Measurements from ENCODE around the gene SLC35E3.

Gene SLC35E3

GRCh38 chr12:68780731-68781130 lies 34.8 kb downstream of the SLC35E3 start:
- H3K9me3 Mint-ChIP-seq, result no peaks in the 10 kb centered on the region

GRCh38 chr12:68781728-68782127 lies 35.8 kb downstream of the SLC35E3 start:
- no peak for DNase-seq
- ATAC-seq (replicated peaks), result no peak
- peak overlapping the region; percentile 28 for H3K27ac Mint-ChIP-seq
- H3K9me3 Mint-ChIP-seq, result no peaks in the 10 kb centered on the region
- no peaks in the 10 kb centered on the region for H3K27me3 Mint-ChIP-seq
- H3K4me1 Mint-ChIP-seq, result peaks cover 0 to 2% of the 10 kb centered on the region in 2 donors
- peaks cover 4 to 7% of the 10 kb centered on the region in 2 donors for H3K36me3 Mint-ChIP-seq
- no peak overlapping the region for H3K4me3 Mint-ChIP-seq

More at GRCh38 chr12:68780731-68781130, 34.8 kb downstream of the SLC35E3 start:
- Mint-ChIP-seq H3K27ac (no peak overlapping the region), H3K36me3 (peaks cover 4 to 7% of the 10 kb centered on the region in 2 donors), H3K4me3 (no peak overlapping the region), H3K4me1 (peaks cover 0 to 2% of the 10 kb centered on the region in 2 donors), H3K27me3 (no peaks in the 10 kb centered on the region)
- no peak for DNase-seq
- ATAC-seq (replicated peaks), result no peak

- no peak overlapping the region for H3K4me3 Mint-ChIP-seq
- no peaks in the 10 kb centered on the region for H3K27me3 Mint-ChIP-seq
- H3K27ac Mint-ChIP-seq, result no peak overlapping the region
- ATAC-seq (replicated peaks), result no peak
- no peak for DNase-seq
- H3K4me1 Mint-ChIP-seq, result peaks cover 6 to 10% of the 10 kb centered on the region in 2 donors
- no peaks in the 10 kb centered on the region for H3K9me3 Mint-ChIP-seq
- peaks cover 3 to 10% of the 10 kb centered on the region in 2 donors for H3K36me3 Mint-ChIP-seq
Observed at GRCh38 chr12:68784015-68784414, 38.0 kb downstream of the SLC35E3 start.

GRCh38 chr12:68785358-68785757 lies 39.4 kb downstream of the SLC35E3 start:
- H3K27ac Mint-ChIP-seq, result no peak overlapping the region
- H3K36me3 Mint-ChIP-seq, result peaks cover 3 to 7% of the 10 kb centered on the region in 2 donors
- H3K27me3 Mint-ChIP-seq, result no peaks in the 10 kb centered on the region
- H3K9me3 Mint-ChIP-seq, result no peaks in the 10 kb centered on the region
- peaks cover 7 to 10% of the 10 kb centered on the region in 2 donors for H3K4me1 Mint-ChIP-seq
- no peak for ATAC-seq (replicated peaks)
- H3K4me3 Mint-ChIP-seq, result no peak overlapping the region
- DNase-seq, result no peak

- no peak for DNase-seq
- H3K9me3 Mint-ChIP-seq, result no peaks in the 10 kb centered on the region
- ATAC-seq (replicated peaks), result no peak
- no peak overlapping the region for H3K27ac Mint-ChIP-seq
- no peak overlapping the region for H3K4me3 Mint-ChIP-seq
- H3K36me3 Mint-ChIP-seq, result peaks cover 3 to 7% of the 10 kb centered on the region in 2 donors
- H3K4me1 Mint-ChIP-seq, result peaks cover 7 to 10% of the 10 kb centered on the region in 2 donors
- H3K27me3 Mint-ChIP-seq, result no peaks in the 10 kb centered on the region
Observed at GRCh38 chr12:68785823-68786222, 39.8 kb downstream of the SLC35E3 start.

- Mint-ChIP-seq H3K4me1 (peaks cover 7 to 10% of the 10 kb centered on the region in 2 donors), H3K27ac (no peak overlapping the region), H3K27me3 (no peaks in the 10 kb centered on the region), H3K4me3 (no peak overlapping the region), H3K9me3 (no peaks in the 10 kb centered on the region), H3K36me3 (peaks cover 3 to 7% of the 10 kb centered on the region in 2 donors)
- DNase-seq (no peak), ATAC-seq (replicated peaks) (no peak)
Observed at GRCh38 chr12:68786929-68787328, 41.0 kb downstream of the SLC35E3 start.

GRCh38 chr12:68788554-68789143 lies 42.7 kb downstream of the SLC35E3 start:
- Mint-ChIP-seq H3K27me3 (no peaks in the 10 kb centered on the region), H3K36me3 (peaks cover 0 to 3% of the 10 kb centered on the region in 2 donors), H3K9me3 (no peaks in the 10 kb centered on the region), H3K4me3 (no peak overlapping the region), H3K27ac (no peak overlapping the region), H3K4me1 (peaks cover 7 to 10% of the 10 kb centered on the region in 2 donors)
- ATAC-seq (replicated peaks) (no peak), DNase-seq (no peak)

GRCh38 chr12:68789144-68789878 lies 43.3 kb downstream of the SLC35E3 start:
- ATAC-seq (replicated peaks) (no peak), DNase-seq (no peak)
- peaks cover 0 to 3% of the 10 kb centered on the region in 2 donors for H3K36me3 Mint-ChIP-seq
- H3K9me3 Mint-ChIP-seq, result no peaks in the 10 kb centered on the region
- H3K27me3 Mint-ChIP-seq, result no peaks in the 10 kb centered on the region
- H3K27ac Mint-ChIP-seq, result no peak overlapping the region
- no peak overlapping the region for H3K4me3 Mint-ChIP-seq
- peaks cover 7 to 10% of the 10 kb centered on the region in 2 donors for H3K4me1 Mint-ChIP-seq

GRCh38 chr12:68790081-68790951 lies 44.3 kb downstream of the SLC35E3 start:
- no peaks in the 10 kb centered on the region for H3K27me3 Mint-ChIP-seq
- DNase-seq, result no peak
- peaks cover 7 to 10% of the 10 kb centered on the region in 2 donors for H3K4me1 Mint-ChIP-seq
- ATAC-seq (replicated peaks), result no peak
- no peak overlapping the region for H3K27ac Mint-ChIP-seq
- H3K36me3 Mint-ChIP-seq, result peaks cover 0 to 3% of the 10 kb centered on the region in 2 donors
- H3K9me3 Mint-ChIP-seq, result no peaks in the 10 kb centered on the region
- no peak overlapping the region for H3K4me3 Mint-ChIP-seq

- Mint-ChIP-seq H3K9me3 (no peaks in the 10 kb centered on the region), H3K27me3 (no peaks in the 10 kb centered on the region), H3K27ac (no peak overlapping the region), H3K4me3 (no peak overlapping the region), H3K36me3 (peaks cover 0 to 3% of the 10 kb centered on the region in 2 donors), H3K4me1 (peaks cover 7 to 10% of the 10 kb centered on the region in 2 donors)
- DNase-seq, result no peak
- ATAC-seq (replicated peaks), result no peak
Observed at GRCh38 chr12:68790952-68791234, 44.9 kb downstream of the SLC35E3 start.

GRCh38 chr12:68791897-68792481 lies 46.0 kb downstream of the SLC35E3 start:
- Mint-ChIP-seq H3K27me3 (no peaks in the 10 kb centered on the region), H3K4me1 (peaks cover 7 to 10% of the 10 kb centered on the region in 2 donors), H3K27ac (no peak overlapping the region), H3K36me3 (peaks cover 0 to 3% of the 10 kb centered on the region in 2 donors), H3K4me3 (no peak overlapping the region), H3K9me3 (no peaks in the 10 kb centered on the region)
- DNase-seq, result no peak
- ATAC-seq (replicated peaks), result no peak

- no peak overlapping the region for H3K27ac Mint-ChIP-seq
- no peak overlapping the region for H3K4me3 Mint-ChIP-seq
- H3K4me1 Mint-ChIP-seq, result peaks cover under 1 to 3% of the 10 kb centered on the region in 2 donors
- ATAC-seq (replicated peaks) (peak; percentile 77 to 92), DNase-seq (no peak)
- no peaks in the 10 kb centered on the region for H3K9me3 Mint-ChIP-seq
- no peaks in the 10 kb centered on the region for H3K36me3 Mint-ChIP-seq
- no peaks in the 10 kb centered on the region for H3K27me3 Mint-ChIP-seq
Observed at GRCh38 chr12:68792952-68793351, 47.0 kb downstream of the SLC35E3 start.

GRCh38 chr12:68793436-68793835 lies 47.5 kb downstream of the SLC35E3 start:
- Mint-ChIP-seq H3K4me3 (no peak overlapping the region), H3K36me3 (no peaks in the 10 kb centered on the region), H3K9me3 (no peaks in the 10 kb centered on the region), H3K27ac (no peak overlapping the region), H3K27me3 (no peaks in the 10 kb centered on the region), H3K4me1 (peaks cover 0 to 3% of the 10 kb centered on the region in 2 donors)
- no peak for DNase-seq
- no peak for ATAC-seq (replicated peaks)

- Mint-ChIP-seq H3K4me3 (no peak overlapping the region), H3K4me1 (peaks cover 0 to 2% of the 10 kb centered on the region in 2 donors), H3K27ac (no peak overlapping the region), H3K36me3 (no peaks in the 10 kb centered on the region), H3K27me3 (no peaks in the 10 kb centered on the region), H3K9me3 (no peaks in the 10 kb centered on the region)
- no peak for DNase-seq
- ATAC-seq (replicated peaks), result no peak
Observed at GRCh38 chr12:68793975-68794652, 48.1 kb downstream of the SLC35E3 start.
